HUDEP-2 (cell line): ENCODE data around the gene UROC1.

Source experiments
- DNase-seq, 76 experiments: peaks; one replicate each; lab custom pipeline; 2025; ENCODE audit not compliant: unreplicated experiment in 76 of 76; lab: John Stamatoyannopoulos, UW

Gene UROC1

GRCh38 chr3:126533506-126533905 is 15.9 kb upstream of the UROC1 start:
- DNase-seq: no peak

- DNase-seq: no peak
Measured at GRCh38 chr3:126531051-126531330, 13.4 kb upstream of the UROC1 start.

GRCh38 chr3:126530171-126531050 is 12.8 kb upstream of the UROC1 start:
- DNase-seq: no peak

- DNase-seq: no peak
Measured at GRCh38 chr3:126529585-126530170, 12.1 kb upstream of the UROC1 start.

- DNase-seq: peak in 20 of 76 experiments; percentile 5 to 39 (median 20)
Measured at GRCh38 chr3:126528800-126529541, 11.4 kb upstream of the UROC1 start.

GRCh38 chr3:126528419-126528799 is 10.8 kb upstream of the UROC1 start:
- no peak for DNase-seq

GRCh38 chr3:126527455-126528211 is 10.1 kb upstream of the UROC1 start:
- no peak for DNase-seq

- DNase-seq: no peak
Measured at GRCh38 chr3:126527006-126527405, 9.4 kb upstream of the UROC1 start.

GRCh38 chr3:126526668-126527005 is 9.1 kb upstream of the UROC1 start:
- DNase-seq: no peak

GRCh38 chr3:126525853-126526667 is 8.5 kb upstream of the UROC1 start:
- no peak for DNase-seq

- DNase-seq: no peak
Measured at GRCh38 chr3:126525091-126525852, 7.7 kb upstream of the UROC1 start.

- DNase-seq: peak in 1 of 76 experiments; percentile 26
Measured at GRCh38 chr3:126524429-126524988, 6.9 kb upstream of the UROC1 start.

GRCh38 chr3:126523745-126524428 is 6.3 kb upstream of the UROC1 start, which contains the start of gene CHST13:
Gene CHST13 (plus strand): TSS chr3:126524155. CDS start chr3:126524333, 178 bp downstream.
- DNase-seq: peak in 11 of 76 experiments; percentile 6 to 42 (median 19)

GRCh38 chr3:126522363-126522788 is 4.8 kb upstream of the UROC1 start:
- DNase-seq: peak in 24 of 76 experiments; percentile 7 to 44 (median 20)

GRCh38 chr3:126521122-126521891 is 3.7 kb upstream of the UROC1 start:
- DNase-seq: no peak

- DNase-seq: no peak
Measured at GRCh38 chr3:126519506-126520455, 2.2 kb upstream of the UROC1 start.

- DNase-seq: no peak
Measured at GRCh38 chr3:126518779-126519177, 1.2 kb upstream of the UROC1 start.
